LoVo (cell line): ENCODE data around the gene ATG2B.

Experiments used
- DNase-seq: peaks from one replicate; pipeline ENCODE4 v3.0.0-alpha.2; 2016; ENCODE audit warnings: low spot score

ATG2B gene

DNA sequence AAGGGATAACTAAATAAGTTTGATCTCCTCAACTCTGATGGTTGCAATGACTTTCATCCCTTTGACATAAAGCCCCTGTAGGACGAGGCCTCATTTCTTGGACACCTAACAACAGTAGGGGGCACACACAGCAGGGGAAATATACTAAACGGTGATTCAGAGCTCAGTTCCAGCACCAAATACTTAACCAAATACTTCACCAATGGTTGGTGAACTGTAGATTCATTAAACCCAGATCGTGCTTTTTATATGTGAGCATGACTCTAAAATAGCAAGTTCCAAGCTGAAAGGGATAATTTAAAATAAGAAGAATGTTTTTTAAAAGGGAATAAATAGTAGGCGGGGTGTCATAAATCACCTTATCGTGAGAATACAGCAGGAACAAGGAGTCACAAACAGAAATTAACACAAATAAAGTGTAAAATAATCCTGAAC lies 53.2 kb downstream of the ATG2B start:
- peak; percentile 3 for DNase-seq

DNA sequence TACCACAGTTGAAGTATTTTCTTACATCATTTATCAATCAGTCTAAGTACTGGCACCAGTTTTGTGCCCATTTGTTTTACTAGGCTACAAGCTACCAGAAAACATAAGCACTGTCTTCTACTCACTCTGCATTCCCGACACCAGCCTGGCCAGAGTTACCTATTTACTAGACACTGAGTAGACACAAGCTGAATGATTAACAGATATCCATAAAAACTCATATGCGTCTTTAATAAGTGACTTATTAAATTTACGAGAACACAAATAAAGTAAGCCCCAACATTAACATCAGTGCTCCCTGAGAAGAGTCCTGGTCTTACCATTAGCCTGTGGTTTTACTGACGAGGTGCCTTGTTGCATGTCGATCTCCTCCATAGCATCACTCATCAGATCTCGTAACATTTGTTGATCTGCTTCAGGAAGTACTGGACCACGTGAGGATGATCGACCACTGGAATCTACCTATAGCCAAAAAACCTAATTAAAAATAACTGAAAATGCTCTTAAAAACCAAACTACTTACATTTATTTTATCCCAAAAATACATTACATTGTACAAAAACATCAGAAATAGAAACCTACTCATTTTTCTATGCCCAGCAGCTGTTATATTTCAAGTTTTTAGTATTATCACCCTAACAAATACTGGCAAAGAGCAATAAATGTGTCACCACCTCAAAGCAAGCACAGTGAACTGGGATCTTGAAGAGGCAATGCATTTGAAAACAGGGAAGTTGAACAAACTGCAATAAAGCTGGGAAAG lies 53.8 kb downstream of the ATG2B start:
- peak; percentile 36 for DNase-seq

DNA sequence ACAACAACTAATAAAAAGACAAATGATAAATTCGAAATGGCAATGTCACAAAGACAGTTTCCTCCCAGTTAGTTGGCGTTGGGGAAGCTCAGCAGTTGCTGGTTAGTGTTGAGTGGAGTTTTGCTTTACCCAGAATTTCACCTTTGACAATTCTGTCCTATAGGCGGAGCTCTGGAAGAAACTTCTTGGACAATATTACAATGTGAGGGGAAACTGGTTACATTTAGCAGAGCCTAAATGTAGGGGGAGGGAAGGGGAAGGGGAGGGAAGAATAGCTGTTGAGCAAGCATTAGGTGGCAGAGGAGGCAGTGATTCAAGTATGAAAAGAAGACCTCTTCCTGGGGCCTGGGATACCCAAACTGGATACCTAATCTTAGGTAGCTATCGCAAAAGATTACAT lies 55.7 kb downstream of the ATG2B start:
- no peak for DNase-seq

DNA sequence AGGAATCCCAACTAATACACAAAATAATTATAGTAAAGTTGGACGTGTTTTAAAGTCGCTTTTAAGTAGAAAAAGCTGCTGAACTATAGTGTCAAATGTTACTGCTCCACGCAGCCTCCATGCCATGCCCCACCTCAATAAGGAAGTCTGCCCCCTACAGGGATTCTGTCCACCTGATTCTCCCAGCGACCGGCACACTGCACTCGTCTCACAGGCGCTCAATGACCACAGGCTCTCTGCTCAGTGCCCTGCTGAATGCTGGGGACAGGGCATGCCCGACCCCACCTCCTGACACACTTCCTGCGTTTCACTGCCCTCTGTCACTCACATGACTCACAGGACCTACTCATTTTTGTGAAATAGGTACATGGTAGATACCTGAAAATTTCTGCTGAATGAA lies 58.2 kb downstream of the ATG2B start:
- no peak for DNase-seq

DNA sequence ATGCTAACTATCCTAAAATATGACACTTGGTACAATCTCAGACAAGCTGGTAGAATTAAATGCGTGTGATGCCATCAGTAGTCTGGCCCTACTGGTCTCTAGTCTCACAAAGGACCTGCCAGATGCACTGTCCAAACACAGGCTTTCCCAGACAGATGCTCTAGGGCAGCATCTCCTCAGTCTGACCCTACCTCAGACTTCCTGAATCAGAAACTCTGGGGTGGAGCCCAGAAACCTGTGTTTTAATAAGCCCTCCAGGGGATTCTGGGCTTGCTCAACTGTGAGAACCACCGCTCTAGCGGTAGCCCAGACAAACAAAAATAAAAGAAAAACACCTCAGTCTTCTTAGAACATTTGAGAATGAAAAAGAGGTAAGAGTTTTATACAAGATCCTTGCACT lies 59.2 kb downstream of the ATG2B start:
- DNase-seq, result no peak

DNA sequence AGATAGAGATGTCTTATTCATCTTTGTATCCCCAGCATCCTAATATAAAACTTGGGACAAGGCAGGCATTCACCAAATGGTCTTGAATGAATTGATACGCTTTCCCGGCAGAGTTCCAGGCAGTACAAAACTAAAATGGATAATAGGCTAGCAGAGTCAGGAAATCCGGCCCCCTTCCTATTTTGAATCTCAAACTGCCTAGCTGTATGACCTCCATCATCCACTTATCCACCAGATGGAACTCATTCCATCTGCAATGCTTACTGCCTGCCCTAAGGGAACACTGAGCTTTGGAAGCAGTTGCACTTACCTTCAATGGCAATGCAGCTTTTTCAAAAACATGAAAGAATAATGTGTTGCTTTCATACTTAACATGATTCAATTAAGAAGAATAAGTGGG lies 63.7 kb downstream of the ATG2B start:
- DNase-seq, result no peak

DNA sequence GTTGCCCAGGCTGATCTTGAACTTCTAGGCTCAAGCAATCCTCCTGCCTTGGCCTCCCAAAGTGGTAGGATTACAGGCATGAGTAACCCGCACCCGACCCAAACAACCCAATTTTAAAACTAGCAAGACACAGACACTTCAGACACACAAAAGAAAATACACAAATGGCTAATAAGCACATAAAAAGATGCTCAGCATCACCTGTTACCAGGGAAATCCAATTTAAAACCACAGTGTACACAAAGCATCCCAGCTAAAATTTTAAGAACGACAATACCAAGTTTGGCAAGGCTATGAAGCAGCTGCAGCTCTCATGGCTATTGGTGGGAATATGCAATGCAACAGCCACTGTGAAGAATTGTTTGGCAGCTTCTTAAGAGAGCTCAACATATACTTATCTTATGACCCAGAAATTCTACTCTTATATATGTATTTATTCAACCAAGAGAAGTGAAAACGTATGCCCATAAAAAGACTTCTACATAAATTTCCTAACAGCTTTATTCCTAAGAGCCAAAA lies 65.1 kb downstream of the ATG2B start:
- DNase-seq, result no peak

DNA sequence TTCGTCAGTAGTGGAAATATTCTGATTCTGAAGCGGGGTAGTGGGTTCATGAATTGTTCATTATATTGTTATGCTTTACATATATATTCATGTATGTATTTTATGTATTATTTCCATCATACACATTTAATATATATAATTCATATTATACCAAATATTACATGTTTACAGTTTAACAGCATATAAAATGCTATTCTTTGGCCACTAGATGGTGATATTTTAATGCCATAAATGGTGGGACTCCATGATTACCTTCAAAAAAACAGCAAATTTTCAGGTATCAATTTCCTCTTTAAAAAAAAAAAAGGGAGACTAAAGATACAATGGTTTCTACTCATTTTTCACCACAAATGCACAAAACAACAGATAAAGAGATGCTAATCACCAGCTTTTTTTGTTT lies 66.1 kb downstream of the ATG2B start:
- peak; percentile 45 for DNase-seq

DNA sequence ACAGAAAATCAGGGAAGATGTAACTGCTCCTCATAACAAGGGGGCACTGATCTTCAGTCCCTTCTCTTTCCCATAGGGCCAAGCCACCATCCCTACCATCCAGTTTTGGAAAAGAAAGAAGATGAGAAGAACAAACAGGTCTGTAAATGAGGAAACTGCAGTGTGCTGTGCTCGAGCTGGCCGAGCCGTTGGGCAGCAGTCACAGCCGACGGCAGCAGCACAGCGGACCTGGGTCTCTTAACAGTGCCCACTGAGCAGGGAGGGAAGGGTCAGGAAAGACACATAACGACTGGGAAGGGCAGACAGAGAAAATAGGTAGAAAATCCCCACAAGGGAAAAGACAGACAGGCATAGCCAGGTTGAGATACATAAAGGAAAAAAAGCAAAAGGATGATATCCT lies 68.9 kb downstream of the ATG2B start:
- no peak for DNase-seq

DNA sequence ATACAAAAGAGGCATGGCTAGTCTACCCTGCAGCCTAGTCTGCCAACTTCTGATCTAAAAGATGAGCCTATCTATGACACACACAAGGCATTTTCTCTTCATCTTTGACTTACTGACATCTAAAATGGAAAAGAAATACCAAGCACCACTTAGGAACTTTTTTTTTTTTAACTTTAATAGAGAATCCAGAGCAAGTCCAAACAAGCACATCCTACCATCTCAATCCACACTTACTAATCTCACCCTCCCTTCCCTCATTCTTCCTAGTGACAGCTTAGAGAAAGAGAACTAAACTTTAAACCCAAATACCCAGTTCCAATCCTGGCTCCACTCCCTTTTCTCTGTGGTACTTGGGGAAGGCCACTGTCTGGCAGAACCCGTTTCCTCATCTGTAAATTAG lies 75.3 kb downstream of the ATG2B start:
- DNase-seq, result no peak

DNA sequence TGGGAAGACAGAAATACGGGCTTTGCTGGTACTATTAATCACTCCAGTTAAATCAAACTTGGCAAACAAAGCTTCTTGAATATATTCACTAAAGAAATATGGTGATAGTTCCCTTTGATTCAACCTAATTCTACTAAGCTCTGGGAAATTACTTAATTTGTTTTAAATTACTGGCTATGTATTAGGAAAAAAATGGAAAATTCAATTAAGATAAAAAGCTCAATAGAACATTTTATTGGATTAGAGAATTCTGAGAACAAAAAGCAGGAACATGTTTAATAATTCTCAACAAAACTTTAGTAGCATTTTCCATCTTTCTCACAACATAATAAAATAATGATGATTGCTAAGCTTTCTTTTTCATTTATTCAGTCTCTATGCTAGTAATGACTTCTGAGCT lies 76.9 kb downstream of the ATG2B start:
- DNase-seq, result no peak

DNA sequence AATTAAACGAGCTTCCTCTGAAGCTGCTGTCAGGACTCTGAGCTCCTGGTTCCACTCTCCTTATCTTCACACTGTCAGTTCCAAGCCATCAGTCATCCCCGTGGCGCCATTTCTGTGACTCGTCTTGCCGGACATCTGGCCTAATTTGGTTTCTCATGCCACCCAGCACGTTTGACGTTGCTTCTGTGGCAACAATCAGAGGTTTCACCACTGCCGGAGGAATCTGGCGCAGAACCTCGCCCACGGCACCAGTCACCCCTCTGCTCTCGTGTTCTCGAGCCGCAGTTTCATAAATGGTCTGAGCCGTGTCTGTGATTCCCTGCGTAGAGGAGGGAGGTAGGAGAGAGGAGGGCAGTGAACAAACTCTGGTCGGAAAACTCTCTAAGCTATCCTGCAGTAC lies 77.5 kb downstream of the ATG2B start:
- no peak for DNase-seq

DNA sequence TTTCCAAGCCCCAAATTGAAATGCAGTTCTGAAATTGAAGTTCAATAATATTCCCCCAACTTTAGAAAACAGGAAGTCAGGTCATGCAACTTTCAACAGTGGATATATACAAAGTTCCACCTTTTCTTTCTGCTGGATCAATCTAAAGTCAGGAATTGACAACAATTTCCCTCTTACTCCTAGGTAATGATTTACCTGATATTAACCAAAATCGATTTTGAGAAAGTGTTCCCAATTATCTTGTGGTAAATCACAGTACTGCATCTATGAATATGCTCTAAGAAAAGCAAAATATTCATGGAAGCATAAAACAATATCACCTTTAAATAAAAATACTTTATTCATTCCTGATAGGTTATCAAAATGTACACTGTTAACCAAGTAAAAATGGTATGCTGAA lies 78.7 kb downstream of the ATG2B start:
- DNase-seq, result no peak

DNA sequence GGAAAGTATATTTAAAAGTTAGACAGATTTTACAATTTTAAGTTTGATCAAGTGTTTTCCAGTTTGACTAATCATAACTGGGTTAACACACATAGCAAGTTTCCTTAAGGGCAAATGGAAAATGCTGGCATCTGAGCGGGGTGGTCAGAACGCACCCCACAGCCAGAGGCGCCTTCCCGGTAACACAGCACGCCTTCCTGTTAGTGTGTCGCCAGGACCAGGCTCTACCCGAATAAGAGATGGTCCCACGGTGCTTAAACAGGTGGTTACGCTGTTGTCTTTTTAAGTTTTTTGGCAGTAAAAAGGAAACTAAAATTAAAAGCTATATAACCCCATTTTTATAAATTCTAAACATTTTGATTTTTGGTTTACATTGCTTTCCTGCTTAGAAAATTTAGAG lies 79.1 kb downstream of the ATG2B start:
- no peak for DNase-seq

DNA sequence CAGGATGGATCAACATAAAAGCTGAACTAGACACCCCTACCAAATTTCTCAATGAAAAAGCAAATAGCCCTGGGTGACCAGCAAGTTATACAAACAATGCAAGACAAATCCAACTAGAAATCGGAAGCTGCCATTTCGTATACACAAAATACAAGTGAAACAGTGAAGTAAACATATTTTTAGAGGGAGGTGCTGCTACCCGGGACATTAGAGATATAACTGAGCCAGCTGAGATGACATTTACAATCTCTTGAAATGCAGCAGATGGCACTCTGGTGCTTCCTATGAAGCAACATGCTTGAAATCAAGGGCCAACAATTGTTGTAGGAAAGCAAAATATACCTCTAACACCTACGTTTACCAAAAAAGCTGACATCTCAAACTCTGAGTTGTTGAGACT lies 81.7 kb downstream of the ATG2B start:
- DNase-seq, result no peak

DNA sequence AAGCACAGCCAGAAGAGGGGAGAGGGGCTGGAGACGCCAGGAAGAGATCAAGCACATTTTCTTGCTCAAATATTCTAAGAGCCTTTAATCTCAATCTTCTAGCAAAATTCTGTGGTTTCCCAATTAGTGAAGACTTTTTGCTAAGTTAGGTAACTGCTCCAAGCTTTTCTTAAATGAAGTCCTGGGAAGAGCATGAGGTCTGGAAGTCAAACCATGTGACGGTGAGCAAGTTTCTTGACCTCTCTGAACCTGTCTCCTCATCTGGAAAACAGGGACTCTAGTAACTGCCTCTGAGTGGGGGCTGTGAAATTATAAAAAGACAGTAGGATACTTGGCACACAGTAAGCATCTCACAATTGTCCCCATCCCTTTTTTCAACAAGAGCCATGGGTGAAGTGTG lies 83.0 kb downstream of the ATG2B start:
- DNase-seq, result no peak

DNA sequence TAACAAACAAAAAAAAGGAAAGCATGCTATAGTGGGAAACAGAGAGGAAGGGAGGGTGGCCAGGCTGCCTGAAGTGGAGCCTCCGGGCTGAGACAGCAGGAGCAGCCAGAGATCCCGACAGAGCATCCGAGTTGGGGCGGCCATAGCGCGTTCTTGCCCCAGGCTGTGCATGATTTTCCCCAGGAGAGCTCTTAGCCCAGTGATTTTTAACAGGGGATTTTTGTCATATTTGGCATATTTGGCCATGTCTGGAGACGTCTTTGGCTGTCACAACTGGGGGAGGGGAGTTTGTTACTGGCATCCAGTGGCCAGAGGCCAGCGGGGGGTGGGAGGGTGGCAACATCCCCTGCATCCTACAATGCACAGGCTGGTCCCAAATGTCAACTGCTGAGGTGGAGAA lies 83.6 kb downstream of the ATG2B start:
- no peak for DNase-seq

DNA sequence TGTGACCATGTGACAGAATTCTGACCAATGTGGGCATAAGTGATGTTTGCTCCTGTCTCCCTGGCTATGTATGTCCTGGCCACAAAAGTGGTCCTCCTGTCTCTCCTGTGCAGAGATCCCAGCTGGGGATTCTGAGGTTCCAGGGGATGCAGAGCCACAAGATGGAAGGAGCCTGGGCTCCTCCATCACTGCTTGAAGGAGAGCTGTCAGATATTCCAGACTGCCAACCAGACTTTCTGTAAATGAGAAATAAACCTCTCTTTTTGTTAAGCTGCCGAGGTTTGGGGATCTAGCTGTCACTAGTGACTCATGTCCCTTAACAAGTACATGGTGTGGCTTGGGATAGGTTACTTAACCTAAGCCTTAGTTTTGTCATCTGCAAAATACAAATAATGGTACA lies 85.3 kb downstream of the ATG2B start:
- no peak for DNase-seq

DNA sequence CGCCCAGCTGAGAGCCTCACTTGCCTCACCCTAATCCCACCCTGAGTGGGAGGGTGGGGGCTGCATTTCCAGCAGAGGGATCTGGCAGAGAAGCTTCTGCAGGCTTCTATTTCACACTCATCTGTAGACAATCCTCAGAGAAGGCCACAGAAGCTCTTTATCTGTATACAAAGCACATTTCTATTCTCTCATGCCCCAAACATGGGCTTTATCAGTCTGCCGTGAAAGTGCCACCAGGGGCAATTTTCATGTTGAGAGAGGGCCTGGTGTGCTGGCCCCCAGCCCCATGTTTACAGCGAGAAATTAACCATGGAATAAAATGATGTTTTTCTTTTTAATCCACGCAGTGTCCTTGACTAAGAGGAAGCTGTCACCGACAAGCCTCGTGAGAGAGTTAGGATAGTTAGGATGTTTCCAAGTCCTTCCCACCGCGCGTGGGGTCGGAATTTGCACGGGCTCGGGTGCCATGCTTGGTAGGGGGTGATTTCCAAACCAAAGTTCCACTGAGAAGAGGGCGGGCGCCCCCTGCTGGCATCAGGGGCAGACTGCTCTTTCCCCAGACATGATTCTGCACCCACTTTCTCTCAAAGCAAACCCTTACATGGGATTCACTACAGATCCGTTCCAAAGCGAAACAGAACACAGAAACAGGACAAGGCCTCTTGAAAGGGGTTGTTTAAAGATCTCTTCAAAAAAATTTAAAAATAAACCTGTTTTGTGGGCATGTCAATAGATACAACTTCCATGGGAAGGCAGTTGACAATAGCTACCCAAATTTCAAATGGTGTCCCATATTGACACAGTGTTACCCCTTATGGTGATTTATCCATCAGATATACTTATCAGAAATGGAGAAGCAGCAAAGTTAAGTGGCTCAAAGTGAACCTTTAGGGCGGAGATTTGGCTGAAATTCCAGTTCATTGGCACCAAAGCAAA lies 87.7 kb downstream of the ATG2B start:
- DNase-seq, result peak; percentile 61

DNA sequence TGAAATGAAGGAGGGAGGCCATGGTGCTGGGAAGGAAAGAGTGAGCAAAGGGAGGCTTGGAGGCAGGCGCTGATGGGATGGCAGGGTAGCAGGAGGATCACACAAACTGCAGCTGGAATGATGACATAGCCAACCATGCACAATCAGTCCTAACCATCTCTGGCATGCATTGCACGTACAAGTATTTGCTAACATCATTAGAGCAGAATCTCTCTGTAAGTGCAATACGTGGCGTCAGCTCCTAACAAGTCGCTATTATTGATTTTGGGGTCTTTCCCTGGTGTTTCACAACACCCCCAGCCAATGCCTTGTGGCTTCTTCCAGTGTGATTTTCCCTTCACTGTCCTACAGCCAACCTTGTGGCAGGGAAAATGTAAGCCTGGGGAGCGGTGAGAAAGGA lies 88.6 kb downstream of the ATG2B start:
- DNase-seq, result no peak

DNA sequence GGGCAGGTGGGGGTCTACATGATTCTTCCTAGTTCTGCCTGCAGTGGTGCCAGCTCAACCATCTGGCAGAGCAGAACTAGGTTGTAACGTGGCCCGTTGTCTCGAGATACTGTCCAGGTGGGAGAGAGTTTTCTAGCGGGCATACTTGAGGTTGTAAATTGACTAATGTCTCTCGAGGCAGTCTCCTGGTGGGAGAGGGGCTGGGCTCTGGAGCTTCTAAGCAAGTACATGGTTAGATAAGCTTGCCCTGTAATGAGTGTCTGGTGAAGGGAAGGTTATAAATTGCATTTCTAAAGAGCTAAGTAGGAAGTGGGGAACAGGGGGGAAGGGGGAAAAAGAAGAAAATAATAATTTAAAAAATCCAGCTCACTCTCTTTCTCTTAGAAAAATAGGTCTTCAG lies 89.0 kb downstream of the ATG2B start:
- DNase-seq, result no peak

DNA sequence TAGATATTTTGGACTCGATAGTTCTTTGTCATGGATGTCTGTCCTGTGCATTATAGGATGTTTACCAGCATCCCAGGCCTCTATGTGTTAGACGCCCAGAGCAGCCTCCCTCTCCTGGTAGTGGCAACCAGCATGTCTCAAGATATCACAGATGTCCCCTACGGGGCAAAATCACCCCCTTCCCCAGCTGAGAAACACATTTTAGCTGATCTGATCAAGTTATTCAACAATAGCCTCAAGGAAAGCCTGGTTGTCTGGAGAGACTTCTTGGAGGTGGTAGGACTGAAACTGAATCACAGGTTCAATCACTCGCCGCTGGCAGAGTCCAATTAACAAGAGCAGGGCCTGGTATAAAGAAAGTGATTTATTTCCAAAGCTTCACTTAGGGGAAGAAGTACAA lies 89.5 kb downstream of the ATG2B start:
- DNase-seq, result no peak

DNA sequence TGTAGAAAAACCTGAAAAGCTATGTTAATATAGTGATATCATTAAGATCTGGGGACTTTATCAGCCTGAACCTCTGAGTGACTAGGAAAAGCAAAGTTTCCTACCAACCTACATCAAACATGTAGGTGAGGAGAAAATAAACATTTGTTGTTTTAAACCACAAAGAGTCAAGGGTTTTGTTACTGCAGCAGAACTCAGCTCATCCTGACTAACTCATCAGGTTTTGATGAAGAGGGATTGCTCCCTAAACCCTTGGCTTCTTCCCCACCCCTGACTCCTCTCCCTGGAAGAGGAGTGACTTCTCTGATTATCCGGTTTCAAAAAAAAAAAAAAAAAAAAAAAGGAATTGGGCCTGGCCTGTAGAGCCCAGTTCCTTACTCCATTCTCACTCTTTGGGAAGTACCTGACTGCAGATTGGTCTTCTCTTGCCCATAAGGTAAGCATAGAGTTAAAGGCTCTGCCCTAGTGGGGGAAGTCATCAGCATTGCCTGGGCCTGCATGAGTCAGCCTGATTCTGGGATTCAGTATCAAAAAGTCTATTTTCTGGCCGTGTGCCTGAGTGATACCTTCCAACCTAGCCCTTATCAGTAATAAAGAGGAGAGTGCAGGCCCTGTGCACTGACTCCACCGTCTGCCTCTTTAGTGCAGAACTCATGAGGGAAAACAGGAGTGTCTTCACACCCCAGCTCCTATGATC lies 90.2 kb downstream of the ATG2B start:
- DNase-seq, result no peak
